ENCODE results near the gene HLA-DMA.

GRCh38 chr6:32950010-32950409 lies 2.9 kb downstream of the HLA-DMA start:
- TF ChIP-seq TAF1 (IDR thresholded peaks at IDR 0.05; ENCODE audit: control insufficient read depth, extremely low read depth, insufficient read depth, low read length, severe bottlenecking) = no peak
- TF ChIP-seq ZBTB5 (IDR thresholded peaks at IDR 0.05) = no peak
- no peak for TF ChIP-seq EZH2 (IDR thresholded peaks at IDR 0.05; ENCODE audit: borderline replicate concordance, low read depth, low read length)
- TF ChIP-seq ZBTB43 (CRISPR knock-in tag; IDR thresholded peaks at IDR 0.05) = no peak
- no peak for TF ChIP-seq PML (IDR thresholded peaks at IDR 0.05; ENCODE audit: low read length)
- no peak for TF ChIP-seq ELF1 (tag; IDR thresholded peaks at IDR 0.05)
- TF ChIP-seq MTA1 (IDR thresholded peaks at IDR 0.05; ENCODE audit: borderline replicate concordance) = no peak
- TF ChIP-seq CTCF (IDR thresholded peaks at IDR 0.05 in 2 of 3, conservative IDR thresholded peaks at IDR 0.05 in 1 of 3; ENCODE audit: insufficient read depth in 2 of 3, low read depth in 1 of 3, low read length in 3 of 3) = no peak
- no peak for TF ChIP-seq KDM2B (CRISPR knock-in tag; IDR thresholded peaks at IDR 0.05)
- TF ChIP-seq NR3C1 (CRISPR knock-in tag; IDR thresholded peaks at IDR 0.05) = no peak
- no peak for TF ChIP-seq NFIC (IDR thresholded peaks at IDR 0.05)
- TF ChIP-seq PCBP1 (IDR thresholded peaks at IDR 0.05; ENCODE audit: low read depth, low read length, poor library complexity, severe bottlenecking) = no peak

Measured in K562 (cell line).